Left colon (tissue), 2 donors: Measurements from ENCODE around the gene ZFP57. TPM values are rescaled to one million over a fixed set of nuclear protein-coding genes. Genes with fewer than 3 reads are reported as not detected.

Source experiments
- ATAC-seq: fragments of 200-7000 bp; cut with Tn5 transposase; one replicate; pipeline ENCODE4 v1.9.1; 2020; ENCODE audit warnings: mild to moderate bottlenecking, moderate library complexity
- DNase-seq, 2 donors: peaks; one replicate each; pipeline ENCODE4 v3.0.0-alpha.2; 2020
- intact Hi-C, 2 donors: fragments of 100-400 bp; cut with DNase I in 1 of 2; cut with micrococcal nuclease in 1 of 2; formaldehyde crosslinking; loops; one replicate each; pipeline versions ENCODE4 v1.11.2 to v1.14.0; 2022; cut with DNase I, micrococcal nuclease
- long read RNA-seq: library from polyadenylated mRNA; unstranded; transcript quantifications from one replicate; pipeline ENCODE4 v2.0.0, GENCODE V29; 2021
- total RNA-seq, 2 donors: library from RNA; stranded (reverse); fragmentation: NEBNext Ultra II Directional; extraction: Animal tissue kit (Norgen Biotek cat#: 25700); gene quantifications; one replicate each; pipeline ENCODE4 v1.2.1, GENCODE V29; 2021
- donor health status: DM: no; HTN: no; CAD: no.
- donor health status: DM: yes; HTN: yes; CAD: no.

ZFP57 gene
- not detected for total RNA-seq
- long read RNA-seq = 0 reads

DNA sequence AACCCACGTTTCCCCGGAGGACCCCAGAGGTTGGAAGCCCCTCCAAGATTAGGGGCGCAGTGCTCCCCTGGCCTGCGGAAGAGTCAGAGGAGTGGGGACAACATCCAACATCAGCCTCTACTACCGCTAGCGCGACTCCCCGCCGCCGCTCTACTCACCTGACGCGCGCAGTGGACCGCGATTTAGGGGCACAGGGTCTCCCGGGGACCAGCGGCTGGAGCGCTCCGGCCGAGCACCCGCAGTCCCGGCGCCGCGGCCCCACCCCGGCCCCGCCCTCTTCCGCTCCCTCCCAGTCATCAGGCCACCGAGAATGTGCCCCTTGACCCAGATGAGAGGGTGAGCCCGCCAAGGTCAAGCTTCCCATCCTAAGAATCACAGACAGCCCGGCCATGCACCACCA, at the start of gene ZFP57:
Gene ZFP57 (minus strand): TSS at position 249 of the 400 bp plus-strand sequence. CDS start 4,149 bp downstream, outside the sequence.
- intact Hi-C loops = no loop called here
- ATAC-seq (no peak), DNase-seq (no peak)

DNA sequence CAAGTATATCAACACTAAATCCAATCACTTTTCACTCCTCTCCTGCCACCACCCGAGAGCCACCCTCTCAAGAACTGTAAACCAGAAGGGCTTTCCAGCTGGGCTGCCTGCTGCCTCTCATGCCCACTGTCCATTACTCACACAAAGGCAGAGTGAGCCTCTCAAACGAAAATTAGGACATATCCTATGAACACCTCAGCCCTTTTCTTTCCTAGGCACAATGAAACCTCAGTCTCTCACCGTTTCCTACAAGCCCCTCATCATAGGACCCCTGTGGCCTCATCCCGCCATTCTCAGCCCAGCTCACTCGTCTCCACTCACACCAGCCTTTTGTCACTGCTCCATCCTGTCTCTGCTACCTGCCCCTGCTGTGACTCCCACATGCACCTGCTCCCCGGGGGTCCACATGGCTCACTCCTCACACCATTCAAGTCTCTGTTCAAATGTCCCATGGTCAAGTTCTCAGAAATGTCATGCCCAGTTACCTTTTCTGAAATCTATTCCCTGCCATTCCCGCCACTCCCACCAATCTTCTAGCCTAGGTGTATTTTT, 49.7 kb upstream of the ZFP57 start:
- no peak for DNase-seq
- ATAC-seq = no peak
- intact Hi-C loops = loop anchor here in 1 of 2 donors (10.0 kb wide), 1 partner anchor 104 kb away; no protein-coding TSS in a partner anchor

DNA sequence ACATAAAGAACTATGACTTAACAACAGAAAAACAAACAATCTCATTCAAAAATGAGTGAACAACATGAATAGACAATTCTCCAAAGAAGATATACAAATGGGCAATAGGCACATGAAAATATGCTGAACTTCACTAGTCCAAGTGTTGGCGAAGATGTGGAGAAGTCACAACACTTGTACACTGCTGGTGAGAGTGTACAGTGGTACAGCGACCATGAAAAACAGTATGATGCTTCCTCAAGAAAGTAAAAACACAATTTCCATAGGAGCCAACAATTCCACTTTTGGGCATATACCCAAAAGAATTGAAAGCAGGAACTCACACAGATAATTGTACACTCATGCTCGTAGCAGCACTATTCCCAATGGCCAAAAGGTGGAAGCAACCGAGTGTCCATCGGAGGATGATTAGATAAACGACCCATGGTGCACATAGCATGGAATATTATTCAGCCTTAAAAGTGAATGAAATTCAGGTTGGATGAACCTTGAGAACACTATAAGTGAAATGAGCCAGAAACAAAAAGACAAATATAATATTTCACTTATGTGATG, 48.9 kb upstream of the ZFP57 start:
- intact Hi-C loops = loop anchor here in 1 of 2 donors (10.0 kb wide), 1 partner anchor 105 kb away; no protein-coding TSS in a partner anchor
- DNase-seq (no peak), ATAC-seq (no peak)

DNA sequence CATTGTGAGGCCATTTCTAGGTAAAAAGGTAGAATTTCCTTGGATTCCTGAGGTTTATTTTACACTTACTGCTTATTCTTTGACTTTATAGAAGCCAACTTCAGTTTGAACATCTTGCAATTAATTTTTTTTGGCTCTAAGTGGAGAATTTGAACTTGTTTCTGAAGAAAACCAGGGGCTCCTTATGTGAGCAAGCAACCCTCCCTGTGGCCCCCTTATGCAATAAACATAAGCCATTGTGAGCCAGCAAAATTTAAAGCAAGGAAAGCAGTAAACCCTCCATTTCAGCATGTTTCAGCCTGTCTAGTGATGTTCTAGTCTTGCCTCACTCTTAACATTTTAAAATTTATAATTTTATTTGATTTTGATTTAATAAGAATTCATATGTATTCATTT, 47.9 kb upstream of the ZFP57 start:
- DNase-seq = no peak
- intact Hi-C loops = no loop called here
- ATAC-seq = no peak

DNA sequence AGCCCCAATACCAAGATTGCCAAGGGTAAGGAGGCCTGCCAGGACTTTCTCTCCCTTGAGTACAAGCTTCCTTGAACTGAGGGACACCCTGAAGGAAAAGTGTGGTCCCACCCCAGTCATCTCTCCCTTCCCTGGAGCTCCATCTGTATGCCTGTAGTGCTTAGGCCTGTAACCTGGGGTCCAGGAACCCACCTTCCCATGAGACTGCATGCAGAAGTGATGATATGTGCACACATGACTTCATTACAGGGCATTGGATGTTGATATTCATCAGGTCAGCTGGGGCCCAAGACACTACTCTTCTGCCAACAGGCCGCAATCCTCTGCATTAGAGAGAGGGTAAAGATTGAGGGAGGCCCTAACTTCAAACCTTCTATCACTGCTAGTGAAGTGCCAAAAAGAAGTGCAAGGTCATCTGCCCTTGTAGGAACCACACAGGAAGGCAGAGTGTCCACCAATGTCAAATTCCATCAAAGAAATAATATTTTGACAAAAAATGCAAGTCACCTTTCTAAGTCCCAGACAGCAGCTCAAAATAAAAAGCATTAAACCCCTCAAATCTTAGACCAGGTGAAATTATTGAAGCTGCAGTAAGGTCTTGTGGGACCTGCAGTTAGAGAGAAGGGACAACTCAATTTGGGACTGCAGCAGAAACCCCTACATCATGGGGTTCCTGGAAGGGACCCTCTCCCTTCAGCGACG, 47.4 kb upstream of the ZFP57 start:
- ATAC-seq = no peak
- intact Hi-C loops = no loop called here
- no peak for DNase-seq

DNA sequence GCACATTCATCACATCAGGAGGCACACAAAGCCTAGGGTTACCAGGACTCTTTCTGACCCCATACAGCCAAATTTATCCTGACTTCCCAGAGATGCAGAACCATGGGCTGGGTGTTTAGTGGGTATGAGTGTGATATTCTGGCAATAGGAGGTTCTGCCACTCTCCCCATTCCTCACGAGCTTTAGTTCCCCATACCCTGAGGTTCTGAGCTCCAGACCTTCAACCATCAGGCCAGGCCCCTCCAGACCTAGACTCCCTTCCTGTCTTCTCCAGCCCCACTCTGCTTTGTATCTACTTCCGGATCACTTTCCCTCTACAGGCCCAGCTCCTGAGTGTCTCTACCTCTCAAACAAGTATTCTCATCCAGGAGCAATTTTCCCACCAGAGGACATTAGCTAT, 46.7 kb upstream of the ZFP57 start:
- ATAC-seq (no peak), DNase-seq (no peak)
- intact Hi-C loops = no loop called here

DNA sequence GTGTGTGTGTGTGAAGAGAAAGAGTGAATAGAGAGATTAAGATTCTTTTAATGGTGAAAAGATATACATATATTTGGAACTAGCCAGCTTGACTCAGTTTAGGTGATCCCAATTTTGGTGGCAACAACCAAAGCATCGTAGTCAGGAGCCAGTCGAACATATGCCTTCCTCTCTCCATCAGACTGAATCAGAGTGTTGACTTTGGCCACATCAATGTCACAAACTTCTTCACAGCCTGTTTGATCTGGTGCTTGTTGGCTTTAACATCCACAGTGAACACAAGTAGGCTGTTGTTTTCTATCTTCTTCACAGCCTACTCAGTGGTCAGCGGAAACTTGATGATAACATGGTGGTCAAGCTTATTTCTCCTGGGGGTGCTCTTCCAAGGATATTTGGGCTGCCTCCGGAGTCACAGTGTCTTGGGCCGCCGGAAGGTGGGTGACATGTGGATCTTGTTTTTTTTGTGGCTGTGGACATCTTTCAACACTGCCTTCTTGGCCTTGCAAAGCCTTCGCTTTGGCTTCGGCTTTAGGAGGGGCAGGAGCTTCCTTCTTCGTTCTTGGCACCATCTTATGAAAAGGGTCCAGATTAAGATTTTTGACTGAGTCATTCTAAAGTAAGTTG, 45.7 kb upstream of the ZFP57 start:
- intact Hi-C loops = no loop called here
- ATAC-seq (no peak), DNase-seq (no peak)

DNA sequence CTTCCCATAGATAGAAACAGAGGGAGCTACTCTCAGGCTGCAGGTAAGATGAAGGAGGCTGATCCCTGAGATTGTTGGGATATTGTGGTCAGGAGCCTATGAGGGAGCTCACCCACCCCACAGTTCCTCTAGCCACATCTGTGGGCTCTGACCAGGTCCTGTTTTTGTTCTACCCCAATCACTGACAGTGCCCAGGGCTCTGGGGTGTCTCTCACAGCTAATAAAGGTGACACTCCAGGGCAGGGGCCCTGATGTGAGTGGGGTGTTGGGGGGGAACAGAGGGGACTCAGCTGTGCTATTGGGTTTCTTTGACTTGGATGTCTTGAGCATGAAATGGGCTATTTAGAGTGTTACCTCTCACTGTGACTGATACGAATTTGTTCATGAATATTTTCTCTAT, 45.0 kb upstream of the ZFP57 start:
- ATAC-seq (no peak), DNase-seq (no peak)
- intact Hi-C loops = no loop called here

DNA sequence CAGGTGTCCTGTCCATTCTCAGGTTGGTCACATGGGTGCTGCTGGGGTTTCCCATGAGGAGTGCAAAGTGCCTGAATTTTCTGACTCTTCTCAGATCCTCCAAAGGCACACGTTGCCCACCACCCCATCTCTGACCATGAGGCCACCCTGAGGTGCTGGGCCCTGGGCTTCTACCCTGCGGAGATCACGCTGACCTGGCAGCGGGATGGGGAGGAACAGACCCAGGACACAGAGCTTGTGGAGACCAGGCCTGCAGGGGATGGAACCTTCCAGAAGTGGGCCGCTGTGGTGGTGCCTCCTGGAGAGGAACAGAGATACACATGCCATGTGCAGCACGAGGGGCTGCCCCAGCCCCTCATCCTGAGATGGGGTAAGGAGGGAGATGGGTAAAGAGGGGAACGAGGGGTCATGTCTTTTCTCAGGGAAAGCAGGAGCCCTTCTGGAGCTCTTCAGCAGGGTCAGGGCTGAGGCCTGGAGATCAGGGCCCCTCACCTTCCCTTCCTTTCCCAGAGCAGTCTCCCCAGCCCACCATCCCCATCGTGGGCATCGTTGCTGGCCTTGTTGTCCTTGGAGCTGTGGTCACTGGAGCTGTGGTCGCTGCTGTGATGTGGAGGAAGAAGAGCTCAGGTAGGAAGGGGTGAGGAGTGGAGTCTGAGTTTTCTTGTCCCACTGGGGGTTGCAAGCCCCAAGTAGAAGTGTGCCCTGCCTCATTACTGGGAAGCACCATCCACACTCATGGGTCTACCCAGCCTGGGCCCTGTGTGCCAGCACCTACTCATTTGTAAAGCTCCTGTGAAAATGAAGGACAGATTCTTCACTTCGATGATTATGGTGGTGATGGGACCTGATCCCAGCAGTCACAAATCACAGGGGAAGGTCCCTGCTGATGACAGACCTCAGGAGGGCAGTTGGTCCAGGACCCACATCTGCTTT, 44.3 kb upstream of the ZFP57 start:
- intact Hi-C loops = no loop called here
- no peak for DNase-seq
- ATAC-seq = no peak

DNA sequence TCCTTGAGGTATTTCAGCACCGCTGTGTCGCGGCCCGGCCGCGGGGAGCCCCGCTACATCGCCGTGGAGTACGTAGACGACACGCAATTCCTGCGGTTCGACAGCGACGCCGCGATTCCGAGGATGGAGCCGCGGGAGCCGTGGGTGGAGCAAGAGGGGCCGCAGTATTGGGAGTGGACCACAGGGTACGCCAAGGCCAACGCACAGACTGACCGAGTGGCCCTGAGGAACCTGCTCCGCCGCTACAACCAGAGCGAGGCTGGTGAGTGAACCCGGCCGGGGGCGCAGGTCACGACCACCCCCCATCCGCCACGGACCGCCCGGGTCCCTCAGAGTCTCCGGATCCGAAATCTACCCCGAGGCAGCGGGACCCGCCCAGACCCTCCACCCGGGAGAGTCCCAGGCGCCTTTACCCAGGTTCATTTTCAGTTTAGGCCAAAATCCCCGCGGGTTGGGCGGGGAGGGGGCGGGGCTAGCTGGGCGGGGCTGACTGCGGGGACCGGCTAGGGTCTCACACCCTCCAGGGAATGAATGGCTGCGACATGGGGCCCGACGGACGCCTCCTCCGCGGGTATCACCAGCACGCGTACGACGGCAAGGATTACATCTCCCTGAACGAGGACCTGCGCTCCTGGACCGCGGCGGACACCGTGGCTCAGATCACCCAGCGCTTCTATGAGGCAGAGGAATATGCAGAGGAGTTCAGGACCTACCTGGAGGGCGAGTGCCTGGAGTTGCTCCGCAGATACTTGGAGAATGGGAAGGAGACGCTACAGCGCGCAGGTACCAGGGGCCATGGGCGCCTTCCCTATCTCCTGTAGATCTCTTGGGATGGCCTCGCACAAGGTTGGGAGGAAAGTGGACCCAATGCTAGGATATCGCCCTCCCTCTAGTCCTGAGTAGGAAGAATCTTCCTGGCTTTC, 43.0 kb upstream of the ZFP57 start:
- peak; percentile 55 for ATAC-seq
- intact Hi-C loops = no loop called here
- DNase-seq = peak; percentile 48 to 73

DNA sequence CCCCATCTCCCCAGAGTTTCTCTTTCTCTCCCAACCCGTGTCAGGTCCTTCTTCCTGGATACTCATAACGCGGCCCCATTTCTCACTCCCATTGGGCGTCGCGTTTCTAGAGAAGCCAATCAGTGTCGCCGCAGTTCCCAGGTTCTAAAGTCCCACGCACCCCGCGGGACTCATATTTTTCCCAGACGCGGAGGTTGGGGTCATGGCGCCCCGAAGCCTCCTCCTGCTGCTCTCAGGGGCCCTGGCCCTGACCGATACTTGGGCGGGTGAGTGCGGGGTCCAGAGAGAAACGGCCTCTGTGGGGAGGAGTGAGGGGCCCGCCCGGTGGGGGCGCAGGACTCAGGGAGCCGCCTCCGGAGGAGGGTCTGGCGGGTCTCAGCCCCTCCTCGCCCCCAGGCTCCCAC, 42.3 kb upstream of the ZFP57 start, which contains the start of gene HLA-F:
Gene HLA-F (plus strand): TSS at position 173 of the 404 bp plus-strand sequence. CDS start 30 bp downstream, at position 203.
- DNase-seq (peak; percentile 89), ATAC-seq (peak; percentile 96)
- intact Hi-C loops = no loop called here

DNA sequence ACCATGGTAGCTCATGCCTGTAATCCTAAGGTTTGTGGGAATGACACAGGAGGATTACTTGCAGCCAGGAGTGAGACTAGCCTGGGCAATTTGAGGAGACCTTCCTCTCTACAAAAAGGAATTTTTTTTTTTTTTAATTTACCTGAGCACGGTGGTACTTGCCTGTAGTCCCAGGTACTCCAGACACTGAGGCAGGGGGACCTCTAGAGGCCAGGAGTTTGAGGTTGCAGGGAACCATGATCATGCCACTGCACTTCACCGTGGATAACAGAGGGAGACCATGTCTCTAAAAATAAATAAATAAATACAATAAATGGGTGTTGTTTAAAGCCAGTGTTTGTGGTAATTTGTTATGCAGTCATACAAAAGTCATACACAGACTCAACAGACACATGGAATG, 39.9 kb upstream of the ZFP57 start:
- intact Hi-C loops = no loop called here
- ATAC-seq = no peak
- no peak for DNase-seq

DNA sequence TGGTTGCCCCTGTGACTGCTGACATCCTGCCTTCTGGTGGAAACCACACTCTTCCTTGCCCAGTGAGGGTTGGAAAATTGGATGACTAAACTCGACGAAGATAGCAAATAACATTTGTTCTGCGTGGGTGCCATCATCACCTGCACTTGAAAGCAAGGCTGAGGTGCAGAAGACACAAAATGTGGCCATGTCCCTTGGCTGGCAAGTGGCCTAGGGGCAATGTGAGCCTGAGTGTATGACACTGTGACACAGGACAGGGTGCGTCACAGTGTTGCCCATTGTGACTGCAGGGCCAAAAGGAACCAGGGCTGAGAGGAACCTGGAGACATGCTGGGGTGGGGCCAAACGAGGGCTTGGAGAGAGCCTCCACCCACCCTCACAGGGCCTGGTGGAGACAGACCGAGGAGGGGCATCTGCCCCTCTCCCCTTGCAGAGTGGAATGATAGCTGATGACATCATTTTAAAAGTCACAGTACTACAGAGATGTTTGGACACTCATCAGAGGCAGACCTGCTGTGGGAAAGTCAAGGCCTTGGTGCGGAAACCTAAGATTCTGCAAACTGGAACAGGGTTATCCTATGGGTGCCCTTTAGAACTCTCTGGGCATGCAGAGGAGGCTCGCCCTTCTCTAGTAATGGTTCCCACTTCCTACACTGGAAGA, 29.5 kb upstream of the ZFP57 start:
- no peak for ATAC-seq
- intact Hi-C loops = no loop called here
- no peak for DNase-seq

DNA sequence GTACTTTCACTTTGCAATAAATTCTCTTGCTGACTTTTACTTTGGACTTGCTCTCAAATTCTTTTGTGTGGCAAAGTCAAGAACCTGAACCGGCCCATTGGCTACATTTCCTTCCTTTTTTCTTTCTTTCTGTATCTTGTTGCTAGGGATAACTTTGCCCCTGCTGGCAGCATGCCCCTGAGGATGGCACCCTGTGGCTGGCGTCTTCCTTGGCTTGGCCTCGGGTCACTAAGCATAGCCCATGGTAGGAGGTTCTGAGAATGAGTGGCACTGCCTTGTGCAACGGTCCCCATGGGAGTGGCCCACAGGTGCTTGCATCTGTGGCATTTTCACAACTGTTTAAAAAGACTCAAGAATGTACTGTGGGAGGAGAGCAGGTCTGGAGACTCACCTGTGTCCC, 28.2 kb upstream of the ZFP57 start:
- ATAC-seq = no peak
- intact Hi-C loops = loop anchor here (10.0 kb wide), 1 partner anchor 126 kb away; no protein-coding TSS in a partner anchor
- DNase-seq = no peak

DNA sequence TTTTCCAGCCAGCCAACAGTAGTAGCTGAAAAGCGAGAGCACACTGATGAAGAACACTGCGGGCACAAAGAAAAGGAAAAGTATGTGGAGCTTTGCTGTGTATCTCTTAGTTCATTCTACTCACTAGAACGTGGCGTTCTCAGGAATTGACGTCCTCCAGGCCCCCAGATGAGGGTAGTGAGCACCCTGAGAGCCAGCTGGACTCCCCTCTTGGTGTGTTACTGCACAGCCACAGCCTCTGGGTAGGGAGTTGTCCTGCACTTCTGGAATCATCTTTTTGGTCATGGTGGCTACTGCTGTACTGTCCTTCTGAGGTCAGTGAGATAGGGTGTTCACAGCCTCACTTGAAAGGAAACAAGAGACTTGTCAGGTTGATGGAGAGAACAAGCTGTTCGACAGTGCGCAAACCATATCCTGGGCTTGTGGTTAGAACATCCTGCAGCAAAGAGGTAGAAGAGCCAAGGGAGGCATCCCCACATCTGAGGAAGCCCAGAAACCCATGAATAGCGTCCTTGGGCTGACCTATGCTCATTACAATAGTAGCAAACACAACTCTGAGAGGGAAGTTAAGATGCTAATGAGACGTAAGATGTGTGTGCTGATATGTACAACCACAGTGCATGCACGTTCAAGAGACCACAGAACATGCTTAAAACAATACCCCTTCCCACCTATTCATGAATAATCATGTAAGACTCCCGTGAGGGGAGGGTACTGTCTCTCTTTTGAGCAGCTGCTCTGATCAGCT, 27.7 kb upstream of the ZFP57 start:
- DNase-seq = peak in 1 of 2 donors; percentile 23
- intact Hi-C loops = loop anchor here (10.0 kb wide), 1 partner anchor 126 kb away; no protein-coding TSS in a partner anchor
- ATAC-seq = no peak
